Measurements from ENCODE around the gene MED13L.

DNA sequence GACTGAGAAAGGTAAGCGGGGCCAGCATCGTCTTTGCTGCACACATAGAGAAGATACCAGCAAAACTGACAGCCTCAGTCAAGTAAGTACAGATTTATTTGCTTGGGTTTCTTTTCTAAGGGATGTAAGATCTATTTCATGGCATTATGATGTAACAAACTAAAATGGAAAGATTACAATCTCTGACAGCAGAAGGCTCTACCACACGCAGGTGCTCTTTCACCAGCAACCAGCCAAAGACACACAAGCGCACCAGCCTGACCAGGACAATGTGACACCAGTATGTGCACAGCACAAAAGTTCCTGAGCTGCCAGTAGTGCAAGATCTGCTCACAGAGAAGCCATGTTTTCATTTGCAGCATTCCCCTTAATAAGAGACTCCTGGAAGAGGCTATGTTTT lies 311.1 kb downstream of the MED13L start:
- TF ChIP-seq FOS (IDR thresholded peaks at IDR 0.05; ENCODE audit: borderline replicate concordance, insufficient read depth, low read length) (no peak), EZH2 (IDR thresholded peaks at IDR 0.05; ENCODE audit: borderline replicate concordance, low read depth, low read length, severe bottlenecking) (no peak), POLR2A (IDR thresholded peaks at IDR 0.05; ENCODE audit: low read depth, low read length) (no peak), GATA2 (IDR thresholded peaks at IDR 0.05; ENCODE audit: insufficient read depth, insufficient read length, low read depth, low read length) (no peak)
- TF ChIP-seq, protein P1, sequence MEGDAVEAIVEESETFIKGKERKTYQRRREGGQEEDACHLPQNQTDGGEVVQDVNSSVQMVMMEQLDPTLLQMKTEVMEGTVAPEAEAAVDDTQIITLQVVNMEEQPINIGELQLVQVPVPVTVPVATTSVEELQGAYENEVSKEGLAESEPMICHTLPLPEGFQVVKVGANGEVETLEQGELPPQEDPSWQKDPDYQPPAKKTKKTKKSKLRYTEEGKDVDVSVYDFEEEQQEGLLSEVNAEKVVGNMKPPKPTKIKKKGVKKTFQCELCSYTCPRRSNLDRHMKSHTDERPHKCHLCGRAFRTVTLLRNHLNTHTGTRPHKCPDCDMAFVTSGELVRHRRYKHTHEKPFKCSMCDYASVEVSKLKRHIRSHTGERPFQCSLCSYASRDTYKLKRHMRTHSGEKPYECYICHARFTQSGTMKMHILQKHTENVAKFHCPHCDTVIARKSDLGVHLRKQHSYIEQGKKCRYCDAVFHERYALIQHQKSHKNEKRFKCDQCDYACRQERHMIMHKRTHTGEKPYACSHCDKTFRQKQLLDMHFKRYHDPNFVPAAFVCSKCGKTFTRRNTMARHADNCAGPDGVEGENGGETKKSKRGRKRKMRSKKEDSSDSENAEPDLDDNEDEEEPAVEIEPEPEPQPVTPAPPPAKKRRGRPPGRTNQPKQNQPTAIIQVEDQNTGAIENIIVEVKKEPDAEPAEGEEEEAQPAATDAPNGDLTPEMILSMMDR (IDR thresholded peaks at IDR 0.05; ENCODE audit: extremely low read depth in 1 of 2, insufficient read depth in 1 of 2, low read depth in 1 of 2, low read length in 2 of 2), result no peak
- TF ChIP-seq, protein P2, sequence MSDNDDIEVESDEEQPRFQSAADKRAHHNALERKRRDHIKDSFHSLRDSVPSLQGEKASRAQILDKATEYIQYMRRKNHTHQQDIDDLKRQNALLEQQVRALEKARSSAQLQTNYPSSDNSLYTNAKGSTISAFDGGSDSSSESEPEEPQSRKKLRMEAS (IDR thresholded peaks at IDR 0.05; ENCODE audit: insufficient read depth, insufficient read length), result no peak
